ENCODE results near the gene C10orf90. TPM values are rescaled to one million over a fixed set of nuclear protein-coding genes. Genes with fewer than 3 reads are reported as not detected.

C10orf90 gene
- total RNA-seq, 1 donor from 2014 or later, result not detected

DNA sequence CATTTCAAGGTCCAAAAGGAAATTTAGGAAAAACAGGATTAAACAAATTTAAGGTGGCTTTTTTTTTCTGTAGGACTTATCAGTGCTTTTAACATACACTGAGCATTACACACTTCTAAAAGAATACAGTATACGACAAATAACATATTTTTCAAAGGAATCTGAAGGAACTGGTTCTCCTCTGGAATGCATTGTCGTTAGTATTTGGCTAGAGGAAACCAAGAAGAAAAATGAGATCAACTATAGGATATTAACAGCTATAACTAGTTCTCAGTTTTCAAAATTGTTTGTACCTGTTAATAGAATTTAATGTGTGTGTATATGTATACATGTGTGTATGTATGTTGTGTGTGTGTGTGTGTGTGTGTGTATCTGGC lies 232.1 kb downstream of the C10orf90 start:
- Mint-ChIP-seq H3K4me1 (ENCODE audit: low read depth) (peaks cover 3% of the 10 kb centered on the region), H3K9me3 (ENCODE audit: low read depth) (peaks cover 13% of the 10 kb centered on the region), H3K27ac (no peak overlapping the region), H3K4me3 (ENCODE audit: low read depth) (no peak overlapping the region), H3K36me3 (ENCODE audit: insufficient read depth) (no peaks in the 10 kb centered on the region), H3K27me3 (peaks cover 36% of the 10 kb centered on the region)
- TF ChIP-seq, protein P1, sequence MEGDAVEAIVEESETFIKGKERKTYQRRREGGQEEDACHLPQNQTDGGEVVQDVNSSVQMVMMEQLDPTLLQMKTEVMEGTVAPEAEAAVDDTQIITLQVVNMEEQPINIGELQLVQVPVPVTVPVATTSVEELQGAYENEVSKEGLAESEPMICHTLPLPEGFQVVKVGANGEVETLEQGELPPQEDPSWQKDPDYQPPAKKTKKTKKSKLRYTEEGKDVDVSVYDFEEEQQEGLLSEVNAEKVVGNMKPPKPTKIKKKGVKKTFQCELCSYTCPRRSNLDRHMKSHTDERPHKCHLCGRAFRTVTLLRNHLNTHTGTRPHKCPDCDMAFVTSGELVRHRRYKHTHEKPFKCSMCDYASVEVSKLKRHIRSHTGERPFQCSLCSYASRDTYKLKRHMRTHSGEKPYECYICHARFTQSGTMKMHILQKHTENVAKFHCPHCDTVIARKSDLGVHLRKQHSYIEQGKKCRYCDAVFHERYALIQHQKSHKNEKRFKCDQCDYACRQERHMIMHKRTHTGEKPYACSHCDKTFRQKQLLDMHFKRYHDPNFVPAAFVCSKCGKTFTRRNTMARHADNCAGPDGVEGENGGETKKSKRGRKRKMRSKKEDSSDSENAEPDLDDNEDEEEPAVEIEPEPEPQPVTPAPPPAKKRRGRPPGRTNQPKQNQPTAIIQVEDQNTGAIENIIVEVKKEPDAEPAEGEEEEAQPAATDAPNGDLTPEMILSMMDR (IDR thresholded peaks at IDR 0.05; ENCODE audit: unreplicated experiment), result no peak
- no peak for DNase-seq (ENCODE audit: low spot score, unreplicated experiment)

DNA sequence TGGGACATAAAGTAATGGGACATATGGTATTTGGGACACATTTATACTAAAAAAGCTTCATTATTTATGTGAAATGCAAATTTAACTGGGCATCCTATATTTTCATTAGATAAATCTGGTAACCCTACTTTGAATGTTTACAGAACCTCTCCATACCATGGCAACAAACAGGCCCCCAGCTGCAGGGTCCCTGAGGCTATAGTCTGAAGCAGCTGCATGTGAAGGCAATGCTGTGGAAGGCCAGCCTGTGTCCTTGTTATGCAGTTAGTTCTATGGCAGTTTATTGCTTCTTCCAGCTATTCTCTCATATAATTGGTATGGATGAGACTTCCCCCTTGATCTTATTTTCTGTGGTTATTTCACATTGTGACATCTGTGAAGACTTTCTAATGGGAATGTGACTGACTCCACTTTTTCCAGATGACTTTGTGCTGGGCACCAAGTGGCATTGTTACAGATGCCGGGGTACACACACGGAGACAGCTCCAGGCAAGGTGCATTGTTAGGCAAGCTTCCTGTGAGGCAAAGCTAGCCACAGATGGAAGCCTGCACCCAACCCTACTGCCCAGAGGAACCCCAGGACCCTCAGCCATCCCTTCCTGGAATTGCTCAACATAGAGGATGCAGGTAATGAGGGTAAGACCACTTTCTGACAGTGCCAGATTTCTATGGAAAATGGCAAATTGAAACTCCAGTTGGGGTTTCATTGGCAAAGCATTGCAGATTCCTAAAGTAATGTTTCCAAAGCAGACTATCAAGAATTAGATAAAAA lies 232.7 kb downstream of the C10orf90 start:
- no peak overlapping the region for H3K27ac Mint-ChIP-seq
- H3K9me3 Mint-ChIP-seq (ENCODE audit: low read depth), result peaks cover 7% of the 10 kb centered on the region

DNA sequence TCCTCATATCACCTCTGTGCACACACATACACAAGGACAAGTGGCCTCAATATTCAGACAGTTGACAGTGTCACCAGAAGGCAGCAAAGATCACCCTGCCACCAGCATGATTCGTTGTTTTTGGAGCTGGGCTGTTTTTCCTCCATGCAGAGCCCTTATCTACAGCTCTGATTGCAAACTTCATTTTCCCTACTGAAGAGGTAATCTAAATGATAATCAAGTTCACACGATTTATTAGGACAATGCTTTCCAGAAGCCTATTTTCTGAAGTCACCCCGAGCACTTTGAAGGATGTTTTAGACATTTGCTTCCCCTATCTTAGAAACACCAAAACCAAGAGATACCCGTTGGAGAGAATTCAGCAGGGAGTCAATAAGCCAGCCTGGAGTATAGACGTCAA lies 236.3 kb downstream of the C10orf90 start:
- Mint-ChIP-seq H3K4me1 (ENCODE audit: low read depth) (peaks cover 3% of the 10 kb centered on the region), H3K9me3 (ENCODE audit: low read depth) (peaks cover under 1% of the 10 kb centered on the region), H3K36me3 (ENCODE audit: insufficient read depth) (no peaks in the 10 kb centered on the region), H3K27me3 (peaks cover 64% of the 10 kb centered on the region), H3K4me3 (ENCODE audit: low read depth) (no peak overlapping the region), H3K27ac (no peak overlapping the region)
- TF ChIP-seq, protein P1 (IDR thresholded peaks at IDR 0.05; ENCODE audit: unreplicated experiment), result no peak
- no peak for DNase-seq (ENCODE audit: low spot score, unreplicated experiment)

More for the DNA sequence above, 232.7 kb downstream of the C10orf90 start:
- DNase-seq (ENCODE audit: low spot score, unreplicated experiment), result no peak
- H3K27me3 Mint-ChIP-seq, result peaks cover 41% of the 10 kb centered on the region
- H3K36me3 Mint-ChIP-seq (ENCODE audit: insufficient read depth), result no peaks in the 10 kb centered on the region
- peaks cover 3% of the 10 kb centered on the region for H3K4me1 Mint-ChIP-seq (ENCODE audit: low read depth)
- no peak overlapping the region for H3K4me3 Mint-ChIP-seq (ENCODE audit: low read depth)
- TF ChIP-seq, protein P1 (IDR thresholded peaks at IDR 0.05; ENCODE audit: unreplicated experiment), result no peak

DNA sequence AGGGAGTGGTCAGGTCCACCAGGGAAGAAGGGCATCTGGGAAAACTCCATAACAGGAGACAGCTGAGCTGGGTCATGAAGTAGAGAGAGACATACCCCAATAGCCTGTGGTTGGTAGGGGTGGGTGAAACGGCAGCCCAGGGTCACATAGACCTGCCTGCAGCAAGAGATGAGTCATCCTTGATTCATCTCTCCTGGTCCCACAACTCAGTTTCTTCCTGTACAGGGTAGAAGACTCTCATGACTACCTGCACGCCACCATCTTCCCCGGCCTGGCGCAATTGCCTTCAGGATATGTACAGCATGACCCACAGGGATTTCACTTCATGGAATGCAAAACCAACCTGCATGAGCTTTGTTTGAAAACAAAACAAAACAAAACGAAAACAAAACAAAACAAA lies 237.1 kb downstream of the C10orf90 start:
- no peak for DNase-seq (ENCODE audit: low spot score, unreplicated experiment)
- H3K4me1 Mint-ChIP-seq (ENCODE audit: low read depth), result peaks cover 3% of the 10 kb centered on the region
- H3K4me3 Mint-ChIP-seq (ENCODE audit: low read depth), result no peak overlapping the region
- TF ChIP-seq, protein P1 (IDR thresholded peaks at IDR 0.05; ENCODE audit: unreplicated experiment), result no peak
- H3K27me3 Mint-ChIP-seq, result peaks cover 68% of the 10 kb centered on the region
- no peaks in the 10 kb centered on the region for H3K9me3 Mint-ChIP-seq (ENCODE audit: low read depth)
- H3K36me3 Mint-ChIP-seq (ENCODE audit: insufficient read depth), result no peaks in the 10 kb centered on the region
- H3K27ac Mint-ChIP-seq, result no peak overlapping the region

DNA sequence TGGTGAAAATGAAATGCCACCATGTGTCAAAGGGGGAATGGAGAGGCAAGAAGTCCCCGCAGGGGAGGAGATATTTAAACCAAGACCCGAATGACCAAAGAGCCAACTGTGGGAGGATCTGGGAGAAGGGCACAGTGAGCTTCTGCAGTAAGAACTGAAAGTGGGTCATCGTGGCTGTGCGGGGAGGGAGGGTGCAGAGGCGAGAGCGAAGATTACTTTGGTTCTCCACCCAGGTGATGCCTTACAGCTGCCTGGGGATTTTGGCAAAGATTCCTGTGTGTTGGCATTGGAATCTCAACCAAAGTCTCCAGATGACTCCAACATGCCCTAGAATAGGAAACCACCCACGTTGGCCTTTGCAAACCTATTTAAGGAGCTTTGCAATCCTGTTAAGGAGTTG lies 238.0 kb downstream of the C10orf90 start:
- H3K4me1 Mint-ChIP-seq (ENCODE audit: low read depth), result peaks cover 3% of the 10 kb centered on the region
- H3K36me3 Mint-ChIP-seq (ENCODE audit: insufficient read depth), result no peaks in the 10 kb centered on the region
- no peak for DNase-seq (ENCODE audit: low spot score, unreplicated experiment)
- no peaks in the 10 kb centered on the region for H3K9me3 Mint-ChIP-seq (ENCODE audit: low read depth)
- H3K4me3 Mint-ChIP-seq (ENCODE audit: low read depth), result no peak overlapping the region
- H3K27me3 Mint-ChIP-seq, result peaks cover 74% of the 10 kb centered on the region
- H3K27ac Mint-ChIP-seq, result no peak overlapping the region
- TF ChIP-seq, protein P1 (IDR thresholded peaks at IDR 0.05; ENCODE audit: unreplicated experiment), result no peak
